Neural cell (in vitro differentiated cells): ENCODE results near the gene TYMP. TPM values are rescaled to one million over a fixed set of nuclear protein-coding genes. Genes with fewer than 3 reads are reported as not detected.

Experiments used
- H2AFZ ChIP-seq: fragments of 200-600, 300-800 bp; sonication (generic), shearing (Covaris generic); 2 replicates; pipeline ENCODE4 v1.6.0; 2014; ENCODE audit warnings: low read depth, mild to moderate bottlenecking, antibody characterized with exemption, low read length, moderate library complexity
- H3F3A ChIP-seq: fragments of 200-600 bp; shearing (Covaris generic); 2 replicates; pipeline ENCODE4 v1.6.1; 2016; ENCODE audit warnings: mild to moderate bottlenecking, moderate library complexity, mixed read lengths, antibody characterized with exemption, low read length; ENCODE audit not compliant: insufficient read depth, poor library complexity, severe bottlenecking
- H3K27ac ChIP-seq: fragments of 200-600, 300-800 bp; sonication (generic), shearing (Covaris generic); 2 replicates; pipeline ENCODE4 v1.5.1; 2014; ENCODE audit warnings: mild to moderate bottlenecking, low read length, moderate library complexity
- H3K27me3 ChIP-seq: fragments of 300-800, 200-600 bp; sonication (generic), shearing (Covaris generic); 2 replicates; pipeline ENCODE4 v1.6.0; 2014; ENCODE audit warnings: mild to moderate bottlenecking, low read depth, low read length, moderate library complexity; ENCODE audit not compliant: insufficient read depth
- H3K36me3 ChIP-seq: fragments of 300-800, 200-600 bp; sonication (generic), shearing (Covaris generic); 2 replicates; pipeline ENCODE4 v1.5.1; 2014; ENCODE audit warnings: mild to moderate bottlenecking, antibody characterized with exemption, low read length, moderate library complexity; ENCODE audit not compliant: insufficient read depth
- H3K4me2 ChIP-seq: fragments of 300-800, 200-600 bp; sonication (generic), shearing (Covaris generic); 2 replicates; pipeline ENCODE4 v1.6.0; 2014; ENCODE audit warnings: mild to moderate bottlenecking, low read length
- H3K4me3 ChIP-seq: fragments of 300-800, 200-600 bp; sonication (generic), shearing (Covaris generic); 2 replicates; pipeline ENCODE4 v1.5.1; 2014; ENCODE audit warnings: mild to moderate bottlenecking, low read length, moderate library complexity
- H3K79me2 ChIP-seq: fragments of 200-600 bp; shearing (Covaris generic); replicated peaks from 2 replicates; pipeline ENCODE4 v1.6.0; 2014; ENCODE audit warnings: mild to moderate bottlenecking, low read length, moderate library complexity; ENCODE audit not compliant: insufficient read depth
- H3K9ac ChIP-seq: fragments of 300-800, 200-600 bp; sonication (generic), shearing (Covaris generic); 2 replicates; pipeline ENCODE4 v1.6.1; 2016; ENCODE audit warnings: mild to moderate bottlenecking, low read length, mixed read lengths
- H3K9me2 ChIP-seq: fragments of 200-600 bp; shearing (Covaris generic); 2 replicates; pipeline ENCODE4 v1.6.1; 2016; ENCODE audit warnings: mild to moderate bottlenecking, low read length, mixed read lengths; ENCODE audit not compliant: insufficient read depth
- H3K9me3 ChIP-seq: fragments of 200-600, 300-800 bp; sonication (generic), shearing (Covaris generic); 2 replicates; pipeline ENCODE4 v1.6.1; 2016; ENCODE audit warnings: mild to moderate bottlenecking, mixed run types, low read length, moderate library complexity, mixed read lengths
- H4K20me1 ChIP-seq: fragments of 200-600 bp; shearing (Covaris generic); 2 replicates; pipeline ENCODE4 v1.6.1; 2016; ENCODE audit warnings: mild to moderate bottlenecking, mixed run types; ENCODE audit not compliant: insufficient read depth
- CTCF ChIP-seq: fragments of 450-650 bp; IDR thresholded peaks from 2 replicates; pipeline ENCODE4 v1.5.1; 2014; ENCODE audit warnings: antibody characterized with exemption, mild to moderate bottlenecking, moderate library complexity; ENCODE audit not compliant: poor library complexity, severe bottlenecking
- EP300 ChIP-seq: fragments of 450-650 bp; conservative IDR thresholded peaks from 2 replicates; pipeline ENCODE4 v1.6.1; 2014; ENCODE audit warnings: antibody characterized with exemption, mild to moderate bottlenecking, moderate library complexity; ENCODE audit not compliant: poor library complexity, severe bottlenecking
- EZH2 ChIP-seq: fragments of 200-600, 300-800 bp; shearing (Covaris generic), sonication (generic); IDR thresholded peaks from 2 replicates; pipeline ENCODE4 v1.6.1; 2014; ENCODE audit warnings: antibody characterized with exemption, low read length, borderline replicate concordance, mild to moderate bottlenecking; ENCODE audit not compliant: insufficient read depth, poor library complexity, severe bottlenecking
- MXI1 ChIP-seq: fragments of 450-650 bp; conservative IDR thresholded peaks from 2 replicates; pipeline ENCODE4 v1.6.1; 2014; ENCODE audit warnings: antibody characterized with exemption, mild to moderate bottlenecking; ENCODE audit not compliant: poor library complexity, severe bottlenecking
- POLR2AphosphoS5 ChIP-seq: IDR thresholded peaks from 2 replicates; pipeline ENCODE4 v1.6.1; 2012
- RAD21 ChIP-seq: fragments of 450-650 bp; conservative IDR thresholded peaks from 2 replicates; pipeline ENCODE4 v1.6.1; 2014; ENCODE audit warnings: antibody characterized with exemption, mild to moderate bottlenecking, moderate library complexity
- SMC3 ChIP-seq: fragments of 450-650 bp; conservative IDR thresholded peaks from 2 replicates; pipeline ENCODE4 v1.6.1; 2014; ENCODE audit warnings: antibody characterized with exemption, mild to moderate bottlenecking, moderate library complexity; ENCODE audit not compliant: poor library complexity
- TAF1 ChIP-seq: IDR thresholded peaks from 2 replicates; pipeline ENCODE4 v1.6.1; 2012; ENCODE audit warnings: low read depth
- polyA plus RNA-seq: library from polyadenylated mRNA; depleted of rRNA; stranded (reverse); fragments of >200 nt; gene quantifications from 2 replicates; pipeline ENCODE4 v1.2.3, GENCODE V29; 2014
- TF ChIP-seq, protein P1 (sequence below): IDR thresholded peaks from 2 replicates; pipeline ENCODE4 v1.6.1; 2012; ENCODE audit warnings: borderline replicate concordance

The TYMP gene
- polyA plus RNA-seq, 1 donor from 2014 or later: 0.87 TPM

DNA sequence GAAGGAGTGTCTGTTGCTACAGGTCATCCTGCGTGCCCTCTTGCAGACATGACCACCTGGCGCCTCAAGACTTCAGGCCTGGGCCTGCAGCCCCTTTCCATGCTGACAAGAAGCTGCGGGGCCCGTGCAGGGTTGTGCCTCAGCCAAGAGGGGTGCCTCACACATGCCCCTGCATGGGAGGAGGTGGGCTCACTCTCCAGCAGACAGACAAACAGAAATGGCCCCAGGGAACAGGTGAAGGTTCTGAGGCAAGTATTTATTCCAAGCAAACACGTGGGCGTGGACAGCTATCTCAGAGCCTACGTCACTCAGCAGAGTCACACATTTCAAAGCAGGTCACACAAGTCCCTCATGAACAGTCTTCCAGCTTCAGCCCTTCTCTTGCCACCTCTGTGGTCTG, 38.8 kb upstream of the TYMP start:
- H3K79me2 ChIP-seq: no peaks in the 10 kb centered on the region
- H3K9ac ChIP-seq: no peak overlapping the region
- peaks cover 4% of the 10 kb centered on the region for H3K36me3 ChIP-seq
- H3K27me3 ChIP-seq: no peaks in the 10 kb centered on the region
- H3K4me2 ChIP-seq: no peak overlapping the region
- no peak overlapping the region for H3K4me3 ChIP-seq
- no peaks in the 10 kb centered on the region for H4K20me1 ChIP-seq
- TF ChIP-seq EZH2: no peak
- no peak for TF ChIP-seq MXI1
- TF ChIP-seq RAD21: no peak
- no peak for TF ChIP-seq SMC3
- no peak for TF ChIP-seq TAF1
- TF ChIP-seq EP300: no peak
- TF ChIP-seq CTCF: no peak
- no peak for TF ChIP-seq POLR2AphosphoS5
- TF ChIP-seq, protein P1, sequence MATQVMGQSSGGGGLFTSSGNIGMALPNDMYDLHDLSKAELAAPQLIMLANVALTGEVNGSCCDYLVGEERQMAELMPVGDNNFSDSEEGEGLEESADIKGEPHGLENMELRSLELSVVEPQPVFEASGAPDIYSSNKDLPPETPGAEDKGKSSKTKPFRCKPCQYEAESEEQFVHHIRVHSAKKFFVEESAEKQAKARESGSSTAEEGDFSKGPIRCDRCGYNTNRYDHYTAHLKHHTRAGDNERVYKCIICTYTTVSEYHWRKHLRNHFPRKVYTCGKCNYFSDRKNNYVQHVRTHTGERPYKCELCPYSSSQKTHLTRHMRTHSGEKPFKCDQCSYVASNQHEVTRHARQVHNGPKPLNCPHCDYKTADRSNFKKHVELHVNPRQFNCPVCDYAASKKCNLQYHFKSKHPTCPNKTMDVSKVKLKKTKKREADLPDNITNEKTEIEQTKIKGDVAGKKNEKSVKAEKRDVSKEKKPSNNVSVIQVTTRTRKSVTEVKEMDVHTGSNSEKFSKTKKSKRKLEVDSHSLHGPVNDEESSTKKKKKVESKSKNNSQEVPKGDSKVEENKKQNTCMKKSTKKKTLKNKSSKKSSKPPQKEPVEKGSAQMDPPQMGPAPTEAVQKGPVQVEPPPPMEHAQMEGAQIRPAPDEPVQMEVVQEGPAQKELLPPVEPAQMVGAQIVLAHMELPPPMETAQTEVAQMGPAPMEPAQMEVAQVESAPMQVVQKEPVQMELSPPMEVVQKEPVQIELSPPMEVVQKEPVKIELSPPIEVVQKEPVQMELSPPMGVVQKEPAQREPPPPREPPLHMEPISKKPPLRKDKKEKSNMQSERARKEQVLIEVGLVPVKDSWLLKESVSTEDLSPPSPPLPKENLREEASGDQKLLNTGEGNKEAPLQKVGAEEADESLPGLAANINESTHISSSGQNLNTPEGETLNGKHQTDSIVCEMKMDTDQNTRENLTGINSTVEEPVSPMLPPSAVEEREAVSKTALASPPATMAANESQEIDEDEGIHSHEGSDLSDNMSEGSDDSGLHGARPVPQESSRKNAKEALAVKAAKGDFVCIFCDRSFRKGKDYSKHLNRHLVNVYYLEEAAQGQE: no peak
- H3F3A ChIP-seq: no peaks in the 10 kb centered on the region
- H3K9me3 ChIP-seq: no peaks in the 10 kb centered on the region
- no peak overlapping the region for H3K27ac ChIP-seq
- H2AFZ ChIP-seq: no peak overlapping the region
- no peaks in the 10 kb centered on the region for H3K9me2 ChIP-seq

DNA sequence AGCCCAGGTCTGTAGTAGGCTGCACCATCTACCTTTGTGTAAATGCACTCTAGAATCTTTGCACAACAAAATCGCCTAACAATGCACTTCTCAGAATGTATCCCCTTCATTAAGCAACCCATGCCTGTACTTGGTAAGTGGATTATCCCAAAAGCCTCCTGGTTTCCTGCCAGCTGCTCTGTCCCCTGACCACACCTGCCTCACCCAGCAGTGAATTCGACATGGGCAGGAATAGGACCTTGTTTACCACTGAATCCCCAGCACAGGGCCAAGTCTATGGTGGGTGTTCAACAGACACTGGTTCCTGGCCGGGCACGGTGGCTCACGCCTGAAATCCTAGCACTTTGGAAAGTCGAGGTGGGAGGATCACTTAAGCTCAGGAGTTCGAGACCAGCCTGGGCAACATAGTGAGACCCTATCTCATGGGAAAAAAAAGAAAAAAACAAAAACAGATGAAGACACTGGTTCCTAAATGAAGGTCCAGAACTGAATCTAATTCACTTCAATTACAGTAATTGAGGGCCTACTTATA, 38.0 kb upstream of the TYMP start:
- TF ChIP-seq POLR2AphosphoS5: no peak
- TF ChIP-seq MXI1: no peak
- TF ChIP-seq RAD21: no peak
- TF ChIP-seq CTCF: no peak
- no peak for TF ChIP-seq EP300
- no peak for TF ChIP-seq TAF1
- TF ChIP-seq, protein P1: no peak
- no peak for TF ChIP-seq SMC3
- TF ChIP-seq EZH2: no peak
- Histone ChIP-seq H3K4me3 (no peak overlapping the region), H3K79me2 (no peaks in the 10 kb centered on the region), H3K9me2 (no peaks in the 10 kb centered on the region), H3K27ac (no peak overlapping the region), H3K36me3 (peaks cover 4% of the 10 kb centered on the region), H3K4me2 (no peak overlapping the region), H3K27me3 (no peaks in the 10 kb centered on the region), H3K9ac (no peak overlapping the region), H4K20me1 (no peaks in the 10 kb centered on the region), H3F3A (no peaks in the 10 kb centered on the region), H2AFZ (no peak overlapping the region), H3K9me3 (no peaks in the 10 kb centered on the region)
